Measurements from ENCODE around the gene MUC5B.

DNA sequence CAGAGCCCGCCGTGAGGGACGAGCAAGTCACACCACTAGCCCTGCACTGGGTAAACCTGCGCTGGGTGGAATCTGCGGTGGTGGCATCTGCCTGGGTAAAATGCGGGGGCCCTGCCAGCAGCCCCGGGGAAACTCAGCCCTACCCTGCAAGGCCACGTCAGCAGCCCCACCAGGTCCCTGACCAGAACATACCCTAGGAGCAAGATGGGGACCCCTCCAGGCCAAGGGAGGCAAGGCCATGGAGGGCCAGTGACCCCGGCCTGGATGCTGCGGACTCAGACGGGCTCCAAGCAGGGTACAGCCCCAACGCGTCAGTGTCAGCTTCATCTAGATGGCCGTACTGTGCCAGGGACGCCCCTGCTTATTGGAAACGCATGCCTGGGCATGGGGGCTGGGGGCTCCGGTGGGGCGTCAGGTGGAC lies 60.2 kb downstream of the MUC5B start:
- TF ChIP-seq CTCF (IDR thresholded peaks at IDR 0.05) = no peak
- no peak for TF ChIP-seq POLR2A (IDR thresholded peaks at IDR 0.05)
- TF ChIP-seq POLR2AphosphoS5 (IDR thresholded peaks at IDR 0.05; ENCODE audit: insufficient read depth in 1 of 2, low read depth in 1 of 2) = no peak

All from vagina (tissue), 2 donors.